A549 (cell line): ENCODE measurements around the gene P2RY14. TPM values are rescaled to one million over a fixed set of nuclear protein-coding genes. Genes with fewer than 3 reads are reported as not detected.
A peak's percentile ranks its signal among the peaks of the same experiment; 100 is the strongest.

Experiments used
- ATAC-seq, 2 experiments: fragments of 200-7000 bp in 1 of 2; fragments of >200 bp in 1 of 2; cut with Nextera tagmentation in 1 of 2; cut with Tn5 transposase in 1 of 2; 3 replicates each; pipeline versions ENCODE4 v1.8.0 to v1.9.1; 2018 to 2020; ENCODE audit warnings: mild to moderate bottlenecking in 1 of 2, moderate library complexity in 1 of 2
- CTCF ChIA-PET: fragments of 300-600 bp; sonication (Branson Sonifier 250); formaldehyde crosslinking; extraction: SDS; loops from one replicate; lab custom pipeline; 2021; ENCODE audit warnings: antibody characterized with exemption, inconsistent platforms; lab: Yijun Ruan, JAX
- POLR2A ChIA-PET: fragments of 350-600 bp; formaldehyde crosslinking; extraction: SDS; loops from one replicate; lab custom pipeline; 2021; ENCODE audit warnings: antibody characterized with exemption, inconsistent platforms; lab: Yijun Ruan, JAX
- DNase-seq, 2 experiments: peaks; one replicate each; pipeline versions ENCODE4 v3.0.0 to v3.0.0-alpha.2; 2011 to 2016; ENCODE audit warnings: low read depth in 1 of 2, low spot score in 1 of 2
- FAIRE-seq: peaks from 2 replicates; lab custom pipeline; 2011; peaks lifted over from hg19 to GRCh38; lab: Jason Lieb, UNC
- H3K27ac ChIP-seq, 2 experiments: fragments of >200 bp; sonication (Bioruptor Twin); formaldehyde crosslinking; 3 replicates each; pipeline ENCODE4 v1.5.1; 2016 to 2017
- H3K4me1 ChIP-seq: fragments of >200 bp; sonication (Bioruptor Twin); formaldehyde crosslinking; 3 replicates; pipeline ENCODE4 v1.6.1; 2016
- H3K4me2 ChIP-seq: fragments of >200 bp; sonication (Bioruptor Twin); formaldehyde crosslinking; 3 replicates; pipeline ENCODE4 v1.6.1; 2016
- H3K4me3 ChIP-seq: fragments of >200 bp; sonication (Bioruptor Twin); formaldehyde crosslinking; 3 replicates; pipeline ENCODE4 v1.5.1; 2016
- H3K9me3 ChIP-seq: fragments of >200 bp; sonication (Bioruptor Twin); formaldehyde crosslinking; 3 replicates; pipeline ENCODE4 v1.6.1; 2016
- CHD2 ChIP-seq: fragments of 150-350 bp; IDR thresholded peaks from 2 replicates; pipeline ENCODE4 v1.6.1; 2014; ENCODE audit warnings: low read length; ENCODE audit not compliant: partially characterized antibody
- EHF ChIP-seq: fragments of 250-450 bp; sonication (Bioruptor Pico); IDR thresholded peaks from 2 replicates; pipeline ENCODE4 v1.5.0; 2020; ENCODE audit warnings: mild to moderate bottlenecking
- FOSL2 ChIP-seq, 2 experiments: fragments of 450-650 bp in 1 of 2; fragments of >200 bp in 1 of 2; sonication (Bioruptor Twin) in 1 of 2; formaldehyde crosslinking; IDR thresholded peaks; 2 replicates each; pipeline versions ENCODE4 v1.5.0 to v1.6.1; 2016 to 2020; ENCODE audit warnings: mild to moderate bottlenecking in 1 of 2, moderate library complexity in 1 of 2
- GATA3 ChIP-seq: IDR thresholded peaks from 2 replicates; pipeline ENCODE4 v1.6.1; 2012; ENCODE audit warnings: borderline replicate concordance
- HOXA7 ChIP-seq: fragments of 250-450 bp; sonication (Bioruptor Pico); IDR thresholded peaks from 2 replicates; pipeline ENCODE4 v1.5.0; 2020; ENCODE audit warnings: mild to moderate bottlenecking, moderate library complexity
- HOXB13 ChIP-seq: fragments of 250-450 bp; sonication (Bioruptor Pico); IDR thresholded peaks from 2 replicates; pipeline ENCODE4 v1.5.0; 2020; ENCODE audit warnings: low read depth, mild to moderate bottlenecking, moderate library complexity
- JUNB ChIP-seq: fragments of >200 bp; sonication (Bioruptor Twin); formaldehyde crosslinking; IDR thresholded peaks from 2 replicates; pipeline ENCODE4 v1.6.1; 2016
- MYC ChIP-seq: IDR thresholded peaks from 2 replicates; pipeline ENCODE4 v1.6.1; 2012; ENCODE audit warnings: mild to moderate bottlenecking, inconsistent platforms, low read length, improper control_type of control experiment, borderline replicate concordance
- NFE2L2 ChIP-seq: fragments of 150-350 bp; conservative IDR thresholded peaks from 2 replicates; pipeline ENCODE4 v1.6.1; 2014; ENCODE audit warnings: low read length
- PHF8 ChIP-seq: fragments of 200-600 bp; sonication (generic); IDR thresholded peaks from 2 replicates; pipeline ENCODE4 v1.6.1; 2016; ENCODE audit warnings: low read depth, mild to moderate bottlenecking, antibody characterized with exemption, moderate library complexity, borderline replicate concordance
- POLR2A ChIP-seq: IDR thresholded peaks from 2 replicates; pipeline ENCODE4 v1.6.1; 2012; ENCODE audit warnings: mild to moderate bottlenecking, low read length
- RARB ChIP-seq: fragments of 250-450 bp; sonication (Bioruptor Pico); IDR thresholded peaks from 2 replicates; pipeline ENCODE4 v1.8.0; 2021; ENCODE audit warnings: mild to moderate bottlenecking, moderate library complexity
- RCOR1 ChIP-seq: fragments of 150-350 bp; IDR thresholded peaks from 2 replicates; pipeline ENCODE4 v1.6.1; 2014; ENCODE audit warnings: antibody characterized with exemption, low read length, low read depth
- RFX5 ChIP-seq: fragments of 450-650 bp; IDR thresholded peaks from 2 replicates; pipeline ENCODE4 v1.7.1; 2014; ENCODE audit warnings: antibody characterized with exemption, mild to moderate bottlenecking, moderate library complexity
- RNF2 ChIP-seq: fragments of 200-600 bp; sonication (generic); IDR thresholded peaks from 2 replicates; pipeline ENCODE4 v1.6.1; 2016; ENCODE audit warnings: low read depth, mild to moderate bottlenecking, antibody characterized with exemption, moderate library complexity, borderline replicate concordance
- ZFP36 ChIP-seq: fragments of 450-650 bp; IDR thresholded peaks from 2 replicates; pipeline ENCODE4 v1.6.1; 2014; ENCODE audit warnings: borderline replicate concordance; ENCODE audit not compliant: partially characterized antibody
- ZNF302 ChIP-seq: fragments of 250-450 bp; sonication (Bioruptor Pico); IDR thresholded peaks from 2 replicates; pipeline ENCODE4 v1.9.0; 2021; ENCODE audit warnings: inconsistent platforms, mild to moderate bottlenecking, moderate library complexity
- ZSCAN20 ChIP-seq: fragments of 250-450 bp; sonication (Bioruptor Pico); IDR thresholded peaks from 2 replicates; pipeline ENCODE4 v1.8.0; 2022; ENCODE audit warnings: mild to moderate bottlenecking, moderate library complexity
- WGBS: methylation state at CpG from one replicate; pipeline ENCODE4 v1.1.6; 2017; ENCODE audit errors: missing lambda C conversion rate; 5-methylcytosine and 5-hydroxymethylcytosine counted together
- polyA plus RNA-seq, 4 experiments: library from polyadenylated mRNA; depleted of rRNA in 3 of 4; stranded (reverse); fragments of >200 nt; fragmentation: RNase III in 1 of 4; extraction: RNeasy Plus Mini Kit Qiagen cat#74134 plus additional on column Dnase treatment in 1 of 4; gene quantifications; 2 replicates in 3 of 4; 3 replicates in 1 of 4; pipeline ENCODE4 v1.2.3, GENCODE V29; 2011 to 2017
- TF ChIP-seq, protein P1 (sequence below): fragments of 450-650 bp; IDR thresholded peaks from 2 replicates; pipeline ENCODE4 v1.6.1; 2014; ENCODE audit warnings: antibody characterized with exemption
- TF ChIP-seq, protein P2 (sequence below): fragments of 150-350 bp; IDR thresholded peaks from 2 replicates; pipeline ENCODE4 v1.6.1; 2014; ENCODE audit warnings: low read depth, mild to moderate bottlenecking, low read length

Gene P2RY14
- polyA plus RNA-seq, 2 of the 4 experiments (the other 2 are of a cell fraction), result not detected

DNA sequence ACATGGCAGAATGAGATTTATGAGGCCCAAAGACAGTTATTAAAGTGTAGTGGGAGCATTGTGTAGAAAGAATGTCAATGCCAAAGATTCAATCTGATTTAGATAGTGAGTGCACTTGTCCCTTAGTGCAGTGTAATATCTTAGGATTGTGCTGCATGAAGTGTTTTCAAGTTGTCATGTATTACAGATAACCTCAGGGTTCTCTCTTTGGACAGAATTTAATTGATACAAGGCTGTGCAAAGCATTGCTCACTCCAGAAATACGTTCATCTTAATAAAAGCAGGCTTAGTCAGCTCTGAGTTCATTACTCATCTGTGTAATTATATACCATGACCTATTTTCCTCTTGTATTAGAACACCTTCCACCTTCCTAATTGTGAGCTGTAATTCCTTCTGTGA, 59.3 kb downstream of the P2RY14 start:
- Histone ChIP-seq H3K4me2 (peak overlapping the region; percentile 30; the same call in 2 of the 3 replicates), H3K4me3 (no peak overlapping the region), H3K27ac (no peak overlapping the region), H3K9me3 (no peaks in the 10 kb centered on the region), H3K4me1 (peaks cover 22% of the 10 kb centered on the region)
- DNase-seq (peak; percentile 10 to 25), FAIRE-seq (no peak), ATAC-seq (peak; percentile 62 to 70)
- WGBS, result 0% methylated on average over 1 of the region's 1 CpG
- ChIA-PET CTCF (interaction anchor here (0.7 to 4.4 kb wide), 5 partner anchors 9 to 220 kb away, joined by 3 to 36 read pairs (median 12); no protein-coding TSS in a partner anchor), POLR2A (interaction anchor here (0.7 kb wide), 1 partner anchor 14 kb away, joined by 4 read pairs; no protein-coding TSS in a partner anchor)
- TF ChIP-seq POLR2A (no peak), GATA3 (peak; percentile 14; the same call in 1 of the 2 replicates), JUNB (peak; percentile 53), FOSL2 (IDR thresholded peaks at IDR 0.05) (0 out of 2 replicates have a peak, but pooled peaks have one; percentile 36), FOSL2 (CRISPR knock-in tag; IDR thresholded peaks at IDR 0.05) (peak; percentile 48; the same call in 1 of the 2 replicates)

DNA sequence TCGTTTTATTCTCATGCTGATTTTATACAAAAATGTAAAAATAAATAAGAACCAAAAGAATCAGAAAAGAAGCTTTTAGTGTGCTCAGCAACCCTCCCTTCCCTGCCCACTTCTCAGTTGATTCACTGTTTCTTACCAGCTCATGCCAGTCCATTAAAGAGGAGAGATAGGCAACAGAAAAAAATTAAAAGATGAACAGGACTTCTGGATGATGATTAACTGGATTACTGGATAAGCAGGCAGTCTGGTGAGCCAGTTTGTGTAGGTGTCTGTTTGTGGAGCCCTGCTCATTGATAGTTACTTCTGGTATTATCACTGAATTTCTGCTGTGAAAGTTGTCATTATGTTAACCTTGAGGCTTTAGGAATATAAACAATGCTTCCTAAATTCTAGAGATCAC, 60.2 kb downstream of the P2RY14 start:
- H3K4me3 ChIP-seq, result no peak overlapping the region
- POLR2A ChIA-PET, result no interaction called here
- no peak; a peak in 1 of 6 replicates for ATAC-seq
- DNase-seq, result no peak
- no peaks in the 10 kb centered on the region for H3K9me3 ChIP-seq
- WGBS, result 0% methylated on average over 1 of the region's 1 CpG
- H3K4me2 ChIP-seq, result peak overlapping the region; percentile 13
- no peak for FAIRE-seq
- peak overlapping the region in 1 of 2 experiments; percentile 56; a peak in 2 of 6 replicates for H3K27ac ChIP-seq
- CTCF ChIA-PET, result interaction anchor here (0.7 to 4.4 kb wide), 6 partner anchors 10 to 64 kb away, joined by 3 to 36 read pairs (median 5); no protein-coding TSS in a partner anchor
- peaks cover 22% of the 10 kb centered on the region for H3K4me1 ChIP-seq
- no peak for TF ChIP-seq NFE2L2
- TF ChIP-seq RCOR1, result no peak
- no peak for TF ChIP-seq POLR2A
- TF ChIP-seq HOXA7 (CRISPR knock-in tag), result no peak
- TF ChIP-seq HOXB13 (CRISPR knock-in tag), result no peak
- TF ChIP-seq, protein P1, sequence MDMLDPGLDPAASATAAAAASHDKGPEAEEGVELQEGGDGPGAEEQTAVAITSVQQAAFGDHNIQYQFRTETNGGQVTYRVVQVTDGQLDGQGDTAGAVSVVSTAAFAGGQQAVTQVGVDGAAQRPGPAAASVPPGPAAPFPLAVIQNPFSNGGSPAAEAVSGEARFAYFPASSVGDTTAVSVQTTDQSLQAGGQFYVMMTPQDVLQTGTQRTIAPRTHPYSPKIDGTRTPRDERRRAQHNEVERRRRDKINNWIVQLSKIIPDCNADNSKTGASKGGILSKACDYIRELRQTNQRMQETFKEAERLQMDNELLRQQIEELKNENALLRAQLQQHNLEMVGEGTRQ, result no peak
- no peak for TF ChIP-seq RARB (CRISPR knock-in tag)

DNA sequence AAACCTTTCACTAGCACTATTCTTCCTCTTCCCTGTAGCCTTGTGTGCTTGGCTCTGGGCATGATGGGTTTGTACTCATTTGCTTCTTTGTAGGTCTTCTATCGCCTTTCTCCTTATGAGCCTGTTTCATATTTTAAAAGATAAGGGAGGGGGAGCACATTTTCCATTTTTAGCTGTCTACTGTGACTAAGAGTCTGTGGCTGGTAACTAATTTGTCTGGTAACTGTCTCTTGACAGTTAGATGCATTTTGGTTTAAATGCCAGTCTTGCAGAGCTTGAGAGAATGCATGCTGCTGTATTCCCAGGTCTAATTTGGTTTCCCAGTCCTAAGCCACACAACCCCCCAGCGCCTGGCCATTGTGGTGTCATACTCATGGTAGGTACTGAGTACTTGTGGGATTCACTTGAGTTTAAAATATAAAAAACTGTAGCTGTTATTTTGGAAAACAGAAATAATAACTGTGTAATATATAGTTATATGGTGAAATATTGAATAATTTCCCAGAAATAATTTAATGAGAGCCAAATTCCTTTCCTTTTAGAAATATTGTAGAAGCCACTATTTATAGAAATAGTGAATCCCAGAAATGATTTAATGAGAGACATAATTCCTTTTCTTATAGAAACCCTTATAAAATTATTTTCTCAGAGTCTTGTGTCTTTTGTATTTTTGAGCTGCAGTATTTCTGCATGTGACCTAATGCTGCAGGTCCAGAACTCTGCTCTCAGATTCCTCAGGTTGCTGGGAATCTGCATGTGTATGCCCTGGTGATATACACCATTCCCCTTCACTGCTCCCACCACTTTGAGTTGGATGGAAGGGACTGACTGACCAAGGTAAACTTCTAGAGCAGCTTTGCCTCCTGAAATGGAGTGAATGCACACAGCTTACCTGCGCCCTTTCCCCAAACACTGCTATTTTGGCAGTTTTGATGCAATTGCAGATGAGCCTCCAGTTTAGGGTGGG, 61.4 kb downstream of the P2RY14 start:
- no peak for DNase-seq
- Histone ChIP-seq H3K4me3 (no peak overlapping the region), H3K27ac (peak overlapping the region in 1 of 2 experiments; percentile 61; a peak in 2 of 6 replicates), H3K4me2 (peak overlapping the region; percentile 13; the same call in 1 of the 3 replicates), H3K4me1 (peaks cover 22% of the 10 kb centered on the region), H3K9me3 (no peaks in the 10 kb centered on the region)
- no peak for ATAC-seq
- CTCF ChIA-PET, result interaction anchor here (0.6 to 4.4 kb wide), 7 partner anchors 8 to 65 kb away, joined by 3 to 36 read pairs (median 4); no protein-coding TSS in a partner anchor
- whole genome bisulfite sequencing, result 64% methylated on average over 3 of the region's 3 CpGs
- POLR2A ChIA-PET, result no interaction called here
- TF ChIP-seq, protein P2, sequence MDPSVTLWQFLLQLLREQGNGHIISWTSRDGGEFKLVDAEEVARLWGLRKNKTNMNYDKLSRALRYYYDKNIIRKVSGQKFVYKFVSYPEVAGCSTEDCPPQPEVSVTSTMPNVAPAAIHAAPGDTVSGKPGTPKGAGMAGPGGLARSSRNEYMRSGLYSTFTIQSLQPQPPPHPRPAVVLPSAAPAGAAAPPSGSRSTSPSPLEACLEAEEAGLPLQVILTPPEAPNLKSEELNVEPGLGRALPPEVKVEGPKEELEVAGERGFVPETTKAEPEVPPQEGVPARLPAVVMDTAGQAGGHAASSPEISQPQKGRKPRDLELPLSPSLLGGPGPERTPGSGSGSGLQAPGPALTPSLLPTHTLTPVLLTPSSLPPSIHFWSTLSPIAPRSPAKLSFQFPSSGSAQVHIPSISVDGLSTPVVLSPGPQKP, result no peak
- no peak for TF ChIP-seq ZNF302 (CRISPR knock-in tag)
- TF ChIP-seq MYC, result no peak
- no peak for TF ChIP-seq RARB (CRISPR knock-in tag)
- no peak for TF ChIP-seq CHD2
- TF ChIP-seq RCOR1, result no peak
- no peak for TF ChIP-seq EHF (CRISPR knock-in tag)
- TF ChIP-seq PHF8, result no peak
- no peak for TF ChIP-seq ZSCAN20 (CRISPR knock-in tag)
- TF ChIP-seq RFX5, result no peak
- TF ChIP-seq ZFP36, result no peak
- TF ChIP-seq GATA3, result no peak
- TF ChIP-seq, protein P1, result no peak
- no peak for TF ChIP-seq RNF2
- no peak for FAIRE-seq
